Uterus (tissue), 4 donors: ENCODE results near the gene SSNA1. TPM values are rescaled to one million over a fixed set of nuclear protein-coding genes. Genes with fewer than 3 reads are reported as not detected.

Experiments
- DNase-seq, 2 donors: peaks; one replicate each; pipeline ENCODE4 v3.0.0-alpha.2; 2019 to 2020
- H3K27ac ChIP-seq, 2 donors: fragments of 200-600 bp; sonication (generic); 1 replicate in 1 of 2; 2 replicates in 1 of 2; pipeline ENCODE4 v1.5.1; 2016 to 2018
- H3K27me3 ChIP-seq, 2 donors: fragments of 200-600 bp; sonication (generic); one replicate each; pipeline ENCODE4 v1.5.1; 2018 to 2019; ENCODE audit warnings: control low read depth in 1 of 2
- H3K36me3 ChIP-seq, 2 donors: fragments of 200-600 bp; sonication (generic); one replicate each; pipeline ENCODE4 v1.5.1; 2019; ENCODE audit warnings: control low read depth in 1 of 2
- H3K4me1 ChIP-seq, 2 donors: fragments of 200-600 bp; sonication (generic); one replicate each; pipeline ENCODE4 v1.5.1; 2018 to 2019; ENCODE audit warnings: control low read depth in 1 of 2
- H3K4me3 ChIP-seq, 2 donors: fragments of 200-600 bp; sonication (generic); 1 replicate in 1 of 2; 2 replicates in 1 of 2; pipeline ENCODE4 v1.5.1; 2018 to 2019; ENCODE audit warnings: mild to moderate bottlenecking in 1 of 2
- H3K9me3 ChIP-seq, 2 donors: fragments of 200-600 bp; sonication (generic); one replicate each; pipeline ENCODE4 v1.5.1; 2019; ENCODE audit warnings: control low read depth in 1 of 2
- CTCF ChIP-seq, 4 experiments: fragments of 200-600 bp in 2 of 4; fragments of 450-650 bp in 2 of 4; sonication (generic) in 2 of 4; IDR thresholded peaks; one replicate each; pipeline ENCODE4 v1.5.1; 2016 to 2019; ENCODE audit warnings: antibody characterized with exemption in 4 of 4, mild to moderate bottlenecking in 2 of 4, moderate library complexity in 1 of 4
- POLR2A ChIP-seq, 2 donors: fragments of 450-650 bp; IDR thresholded peaks; one replicate each; pipeline ENCODE4 v1.6.1; 2016; ENCODE audit warnings: antibody characterized with exemption in 2 of 2, mild to moderate bottlenecking in 1 of 2, moderate library complexity in 1 of 2
- intact Hi-C: fragments of 100-400 bp; cut with DNase I; formaldehyde crosslinking; loops from one replicate; pipeline ENCODE4 v1.15.1; 2023; ENCODE audit warnings: low total_unique reads
- total RNA-seq, 4 donors: library from RNA; depleted of rRNA in 3 of 4; stranded (reverse); fragments of >200 nt in 3 of 4; gene quantifications; one replicate each; pipeline versions ENCODE4 v1.1.0 to v1.2.4, GENCODE V29; 2014 to 2023
- donor health status: DM: yes; HTN: yes; CAD: no.

The SSNA1 gene
- total RNA-seq, 4 donors from 2014 or later = 17.1 to 47.1 (median 40.6) TPM

- no peak overlapping the region for H3K27ac ChIP-seq
- no peaks in the 10 kb centered on the region for H3K9me3 ChIP-seq
- no peaks in the 10 kb centered on the region for H3K27me3 ChIP-seq
- DNase-seq = no peak
- intact Hi-C loops = no loop called here
- H3K4me1 ChIP-seq = peaks cover 12 to 17% of the 10 kb centered on the region in 2 donors
- peak overlapping the region in 1 of 2 donors; percentile 38 for H3K4me3 ChIP-seq
- no peaks in the 10 kb centered on the region for H3K36me3 ChIP-seq
- TF ChIP-seq POLR2A (IDR thresholded peaks at IDR 0.05) = no peak
Observed at GRCh38 chr9:137198902-137199283, 10.4 kb downstream of the SSNA1 start.

- intact Hi-C loops = no loop called here
- no peak for DNase-seq
- Histone ChIP-seq H3K4me1 (peaks cover 19 to 22% of the 10 kb centered on the region in 2 donors), H3K27me3 (no peaks in the 10 kb centered on the region), H3K4me3 (peak overlapping the region in 1 of 2 donors; percentile 38), H3K27ac (no peak overlapping the region), H3K36me3 (no peaks in the 10 kb centered on the region), H3K9me3 (no peaks in the 10 kb centered on the region)
- TF ChIP-seq POLR2A (IDR thresholded peaks at IDR 0.05) (no peak), CTCF (IDR thresholded peaks at IDR 0.05) (no peak)
Observed at GRCh38 chr9:137199411-137200121, 11.1 kb downstream of the SSNA1 start.

GRCh38 chr9:137200311-137201204, 12.1 kb downstream of the SSNA1 start, which contains the start of gene TPRN:
TPRN (minus strand) TSS chr9:137200741; CDS start chr9:137200711, 30 bp downstream.
- intact Hi-C loops = no loop called here

GRCh38 chr9:137201205-137201868, 12.9 kb downstream of the SSNA1 start:
- peak overlapping the region in 1 of 2 donors; percentile 73 for H3K27ac ChIP-seq
- no peak for DNase-seq

More at GRCh38 chr9:137200311-137201204, 12.1 kb downstream of the SSNA1 start, which contains the start of gene TPRN:
- Histone ChIP-seq H3K27me3 (no peaks in the 10 kb centered on the region), H3K27ac (peak within 1 kb of the TSS; percentile 50 to 73), H3K4me3 (peak within 1 kb of the TSS; percentile 54 to 57), H3K9me3 (no peaks in the 10 kb centered on the region), H3K36me3 (no peaks in the 10 kb centered on the region), H3K4me1 (peaks cover 20 to 26% of the 10 kb centered on the region in 2 donors)
- DNase-seq = peak; percentile 99
- TF ChIP-seq CTCF (IDR thresholded peaks at IDR 0.05) (no peak), POLR2A (IDR thresholded peaks at IDR 0.05) (peak; percentile 81 to 89)

More at GRCh38 chr9:137201205-137201868, 12.9 kb downstream of the SSNA1 start:
- Histone ChIP-seq H3K36me3 (no peaks in the 10 kb centered on the region), H3K27me3 (no peaks in the 10 kb centered on the region), H3K9me3 (no peaks in the 10 kb centered on the region), H3K4me3 (peak overlapping the region; percentile 50 to 54), H3K4me1 (peaks cover 21 to 26% of the 10 kb centered on the region in 2 donors)
- TF ChIP-seq POLR2A (IDR thresholded peaks at IDR 0.05) (no peak), CTCF (IDR thresholded peaks at IDR 0.05) (no peak)
- intact Hi-C loops = no loop called here
